GM10847 (cell line): ENCODE measurements around the gene EIF3M.

Experiments
- POLR2A ChIP-seq: IDR thresholded peaks from 2 replicates; pipeline ENCODE4 v1.6.1; 2011; ENCODE audit not compliant: insufficient read length; ENCODE audit errors: extremely low read depth

The EIF3M gene

GRCh38 chr11:32583459-32584271 lies at the start of gene EIF3M:
TSS of gene EIF3M (plus strand) at chr11:32583831. CDS start at chr11:32583888, 57 bp downstream.
- peak; percentile 73 for TF ChIP-seq POLR2A

GRCh38 chr11:32538804-32539203 lies 44.8 kb upstream of the EIF3M start:
- no peak for TF ChIP-seq POLR2A

- TF ChIP-seq POLR2A: no peak
These were observed 33.9 kb upstream of the EIF3M start for GRCh38 chr11:32549611-32550187.

GRCh38 chr11:32550207-32550606 lies 33.4 kb upstream of the EIF3M start:
- no peak for TF ChIP-seq POLR2A

GRCh38 chr11:32555091-32555490 lies 28.5 kb upstream of the EIF3M start:
- no peak for TF ChIP-seq POLR2A

- no peak for TF ChIP-seq POLR2A
These were observed 27.7 kb upstream of the EIF3M start for GRCh38 chr11:32555895-32556294.

GRCh38 chr11:32561835-32562234 lies 21.8 kb upstream of the EIF3M start:
- TF ChIP-seq POLR2A: no peak

GRCh38 chr11:32562839-32563599 lies 20.6 kb upstream of the EIF3M start:
- TF ChIP-seq POLR2A: no peak

- no peak for TF ChIP-seq POLR2A
These were observed 20.1 kb upstream of the EIF3M start for GRCh38 chr11:32563600-32563959.

GRCh38 chr11:32566517-32566916 lies 17.1 kb upstream of the EIF3M start:
- no peak for TF ChIP-seq POLR2A

GRCh38 chr11:32567154-32567553 lies 16.5 kb upstream of the EIF3M start:
- TF ChIP-seq POLR2A: no peak

- TF ChIP-seq POLR2A: no peak
These were observed 14.2 kb upstream of the EIF3M start for GRCh38 chr11:32569313-32569881.

GRCh38 chr11:32571039-32571438 lies 12.6 kb upstream of the EIF3M start:
- no peak for TF ChIP-seq POLR2A

- no peak for TF ChIP-seq POLR2A
These were observed 10.4 kb upstream of the EIF3M start for GRCh38 chr11:32573228-32573627.

- no peak for TF ChIP-seq POLR2A
These were observed 9.2 kb upstream of the EIF3M start for GRCh38 chr11:32574421-32574820.

GRCh38 chr11:32575070-32575469 lies 8.6 kb upstream of the EIF3M start:
- no peak for TF ChIP-seq POLR2A

GRCh38 chr11:32576456-32576855 lies 7.2 kb upstream of the EIF3M start:
- TF ChIP-seq POLR2A: no peak
